Measurements from ENCODE around the gene VAMP4.
"Not testable (repeated sequence)": the region's sequence is repeated elsewhere in the genome, so short reads cannot be mapped to it uniquely, and the experiment has no call there.

The VAMP4 gene

GRCh38 chr1:171751221-171751620 is 9.4 kb upstream of the VAMP4 start:
- no peak for DNase-seq (ENCODE audit: low spot score)

- no peak for DNase-seq (ENCODE audit: low spot score)
These were observed 6.8 kb upstream of the VAMP4 start for GRCh38 chr1:171748651-171749050.

GRCh38 chr1:171744986-171745385 is 3.1 kb upstream of the VAMP4 start:
- no peak for DNase-seq (ENCODE audit: low spot score)

- no peak for DNase-seq (ENCODE audit: low spot score)
These were observed 1.4 kb upstream of the VAMP4 start for GRCh38 chr1:171743081-171743870.

- no peak for DNase-seq (ENCODE audit: low spot score)
These were observed 685 bp upstream of the VAMP4 start for GRCh38 chr1:171742577-171742922.

- DNase-seq (ENCODE audit: low spot score), result peak; percentile 22
These were observed 636 bp downstream of the VAMP4 start for GRCh38 chr1:171740987-171741871.

GRCh38 chr1:171740356-171740863 is 1.5 kb downstream of the VAMP4 start:
- DNase-seq (ENCODE audit: low spot score), result no peak

GRCh38 chr1:171739656-171740055 is 2.2 kb downstream of the VAMP4 start:
- no peak for DNase-seq (ENCODE audit: low spot score)

GRCh38 chr1:171738911-171739310 is 3.0 kb downstream of the VAMP4 start:
- no peak for DNase-seq (ENCODE audit: low spot score)

- DNase-seq (ENCODE audit: low spot score), result no peak
These were observed 5.7 kb downstream of the VAMP4 start for GRCh38 chr1:171736196-171736595.

GRCh38 chr1:171730052-171730451 is 11.8 kb downstream of the VAMP4 start:
- no peak for DNase-seq (ENCODE audit: low spot score)

- no peak for DNase-seq (ENCODE audit: low spot score)
These were observed 14.1 kb downstream of the VAMP4 start for GRCh38 chr1:171727778-171728177.

GRCh38 chr1:171723180-171723579 is 18.7 kb downstream of the VAMP4 start:
- not testable (repeated sequence) for DNase-seq (ENCODE audit: low spot score)

- no peak for DNase-seq (ENCODE audit: low spot score)
These were observed 23.0 kb downstream of the VAMP4 start for GRCh38 chr1:171718848-171719247.

- DNase-seq (ENCODE audit: low spot score), result no peak
These were observed 23.6 kb downstream of the VAMP4 start for GRCh38 chr1:171718216-171718615.

- no peak for DNase-seq (ENCODE audit: low spot score)
These were observed 24.7 kb downstream of the VAMP4 start for GRCh38 chr1:171717062-171717718.

GRCh38 chr1:171716616-171717015 is 25.2 kb downstream of the VAMP4 start:
- no peak for DNase-seq (ENCODE audit: low spot score)

- no peak for DNase-seq (ENCODE audit: low spot score)
These were observed 26.0 kb downstream of the VAMP4 start for GRCh38 chr1:171715813-171716251.

- no peak for DNase-seq (ENCODE audit: low spot score)
These were observed 29.5 kb downstream of the VAMP4 start for GRCh38 chr1:171712341-171712740.

GRCh38 chr1:171711643-171712042 is 30.2 kb downstream of the VAMP4 start:
- no peak for DNase-seq (ENCODE audit: low spot score)

- no peak for DNase-seq (ENCODE audit: low spot score)
These were observed 34.3 kb downstream of the VAMP4 start for GRCh38 chr1:171707583-171707982.

GRCh38 chr1:171702598-171702997 is 39.3 kb downstream of the VAMP4 start:
- no peak for DNase-seq (ENCODE audit: low spot score)

Data from hepatic stellate cell (primary cell).